Bronchial epithelial cell (primary cell): Measurements from ENCODE around the gene RUSF1. TPM values are rescaled to one million over a fixed set of nuclear protein-coding genes. Genes with fewer than 3 reads are reported as not detected.

Source experiments
- DNase-seq: peaks from one replicate; pipeline ENCODE4 v3.0.0-alpha.2; 2010; ENCODE audit warnings: low read depth
- FAIRE-seq: peaks from 2 replicates; lab custom pipeline; 2011; peaks lifted over from hg19 to GRCh38; lab: Jason Lieb, UNC
- H3K27me3 ChIP-seq: 2 replicates; pipeline ENCODE4 v1.5.1; 2011; ENCODE audit warnings: low read length; ENCODE audit not compliant: control insufficient read depth, insufficient read depth
- H3K36me3 ChIP-seq: 2 replicates; pipeline ENCODE4 v1.5.1; 2011; ENCODE audit warnings: low read length; ENCODE audit not compliant: control insufficient read depth, insufficient read depth
- H3K4me3 ChIP-seq: 2 replicates; pipeline ENCODE4 v1.5.1; 2011; ENCODE audit warnings: mild to moderate bottlenecking, low read depth, low read length, control low read depth
- total RNA-seq: library from RNA; depleted of rRNA; stranded (reverse); fragments of >200 nt; gene quantifications from 2 replicates; pipeline ENCODE4 v1.2.1, GENCODE V29; 2014
- TF ChIP-seq, protein P1 (sequence below): IDR thresholded peaks from 2 replicates; pipeline ENCODE4 v1.5.1; 2011; ENCODE audit warnings: mild to moderate bottlenecking, moderate library complexity, low read length, control low read depth, inconsistent platforms; ENCODE audit not compliant: insufficient read depth, severe bottlenecking

Gene RUSF1
- total RNA-seq, 1 donor from 2014 or later = 26.9 TPM

DNA sequence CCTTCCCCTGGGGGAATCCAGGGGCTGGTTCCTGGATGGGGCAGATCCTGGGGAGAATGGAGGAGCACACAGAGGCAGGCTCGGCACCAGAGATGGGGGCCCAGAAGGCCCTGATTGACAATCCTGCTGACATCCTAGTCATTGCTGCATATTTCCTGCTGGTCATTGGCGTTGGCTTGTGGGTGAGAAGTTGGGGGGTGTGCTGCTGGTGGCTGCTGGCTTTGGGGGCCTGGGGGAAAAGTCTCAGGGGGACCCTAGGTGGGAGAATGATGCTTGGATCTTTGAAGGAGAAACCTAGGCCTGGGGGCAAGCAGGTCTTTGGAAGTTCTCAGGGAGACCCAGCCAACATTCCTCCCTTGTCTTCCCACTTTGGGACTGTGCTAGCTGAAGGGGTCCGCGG, 25.1 kb downstream of the RUSF1 start, which contains the start of gene SLC5A2:
Gene SLC5A2 (plus strand): TSS at position 43 of the 400 bp plus-strand sequence. CDS start 14 bp downstream, at position 57.
- DNase-seq = no peak
- no peaks in the 10 kb centered on the region for H3K36me3 ChIP-seq
- peaks cover 2% of the 10 kb centered on the region for H3K27me3 ChIP-seq
- no peak for FAIRE-seq
- no peak within 1 kb of the TSS for H3K4me3 ChIP-seq
- TF ChIP-seq, protein P1, sequence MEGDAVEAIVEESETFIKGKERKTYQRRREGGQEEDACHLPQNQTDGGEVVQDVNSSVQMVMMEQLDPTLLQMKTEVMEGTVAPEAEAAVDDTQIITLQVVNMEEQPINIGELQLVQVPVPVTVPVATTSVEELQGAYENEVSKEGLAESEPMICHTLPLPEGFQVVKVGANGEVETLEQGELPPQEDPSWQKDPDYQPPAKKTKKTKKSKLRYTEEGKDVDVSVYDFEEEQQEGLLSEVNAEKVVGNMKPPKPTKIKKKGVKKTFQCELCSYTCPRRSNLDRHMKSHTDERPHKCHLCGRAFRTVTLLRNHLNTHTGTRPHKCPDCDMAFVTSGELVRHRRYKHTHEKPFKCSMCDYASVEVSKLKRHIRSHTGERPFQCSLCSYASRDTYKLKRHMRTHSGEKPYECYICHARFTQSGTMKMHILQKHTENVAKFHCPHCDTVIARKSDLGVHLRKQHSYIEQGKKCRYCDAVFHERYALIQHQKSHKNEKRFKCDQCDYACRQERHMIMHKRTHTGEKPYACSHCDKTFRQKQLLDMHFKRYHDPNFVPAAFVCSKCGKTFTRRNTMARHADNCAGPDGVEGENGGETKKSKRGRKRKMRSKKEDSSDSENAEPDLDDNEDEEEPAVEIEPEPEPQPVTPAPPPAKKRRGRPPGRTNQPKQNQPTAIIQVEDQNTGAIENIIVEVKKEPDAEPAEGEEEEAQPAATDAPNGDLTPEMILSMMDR = no peak

DNA sequence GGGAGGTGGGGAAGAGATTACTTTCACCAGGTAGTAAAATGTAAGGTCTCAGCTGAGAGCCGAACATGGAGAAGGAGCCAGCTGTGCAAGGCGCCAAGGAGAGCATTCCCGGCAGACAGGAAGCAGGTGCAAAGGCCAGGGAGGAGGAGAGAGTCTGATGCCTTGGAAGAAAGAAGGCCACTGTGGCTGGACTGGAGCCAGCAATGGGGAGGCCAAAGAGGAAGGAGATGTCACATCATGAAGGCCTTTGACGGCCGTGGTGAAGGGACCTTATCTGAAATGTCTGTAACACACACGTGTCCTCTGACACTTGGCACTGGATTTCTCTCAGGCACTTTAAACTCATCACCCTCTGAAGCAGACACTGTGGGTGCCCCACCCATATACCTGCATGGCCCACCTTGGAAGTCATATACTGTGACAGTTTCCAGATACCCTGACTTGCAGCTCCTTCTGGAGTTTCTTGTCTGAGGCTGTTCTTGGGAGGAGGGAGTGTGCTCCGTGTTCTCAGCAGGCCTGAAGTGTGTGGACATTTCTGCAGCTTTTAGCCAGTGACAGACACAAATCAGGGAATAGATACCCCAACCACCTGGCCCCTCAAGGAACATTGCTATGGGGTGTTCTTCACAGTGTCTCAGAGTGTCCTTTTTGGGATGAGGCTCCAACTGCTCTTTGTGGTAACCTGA, 27.2 kb downstream of the RUSF1 start:
- no peak for DNase-seq
- Histone ChIP-seq H3K4me3 (no peak overlapping the region), H3K36me3 (peaks cover 8% of the 10 kb centered on the region), H3K27me3 (peaks cover 2% of the 10 kb centered on the region)
- TF ChIP-seq, protein P1 = no peak
- no peak for FAIRE-seq

DNA sequence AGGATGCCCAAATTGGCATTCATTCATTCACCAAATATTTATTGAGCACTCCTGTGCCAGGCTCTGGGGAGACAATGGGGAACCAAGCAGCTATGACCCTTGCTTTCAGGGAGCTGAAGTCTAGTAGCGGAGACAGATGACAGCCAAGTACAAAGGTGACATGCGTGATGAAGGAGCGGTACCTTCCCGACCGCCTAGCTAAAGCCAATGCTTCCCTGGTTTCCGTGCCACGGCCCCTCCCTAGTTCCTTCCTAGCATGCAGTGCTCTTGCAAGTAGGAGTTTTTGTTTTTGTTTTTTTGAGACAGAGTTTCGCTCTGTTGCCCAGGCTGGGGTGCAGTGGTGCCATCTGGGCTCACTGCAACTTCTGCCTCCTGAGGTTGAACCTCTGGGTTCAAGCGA, 28.4 kb downstream of the RUSF1 start:
- TF ChIP-seq, protein P1 = no peak
- Histone ChIP-seq H3K4me3 (no peak overlapping the region), H3K27me3 (peaks cover 2% of the 10 kb centered on the region), H3K36me3 (peaks cover 11% of the 10 kb centered on the region)
- FAIRE-seq = peak; percentile 64
- DNase-seq = no peak

DNA sequence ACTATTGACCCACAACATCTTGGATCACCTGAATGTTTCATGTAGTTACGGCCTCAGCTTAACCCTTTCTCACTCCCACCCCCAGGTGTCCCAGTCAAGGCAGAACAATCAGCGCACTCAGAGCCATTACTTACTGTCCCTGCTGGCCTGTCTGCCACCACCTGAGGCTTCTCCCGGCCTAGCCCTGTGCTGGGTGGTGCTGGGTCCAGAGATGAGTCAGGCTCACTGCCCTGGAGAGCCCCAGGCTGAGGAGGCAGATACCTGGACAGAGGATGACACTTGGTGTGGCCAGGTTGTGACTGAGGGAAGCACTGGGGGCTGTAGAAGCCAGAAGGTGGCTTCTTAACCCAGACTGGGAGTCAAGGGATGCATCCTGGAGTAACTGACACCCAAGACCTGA, 29.2 kb downstream of the RUSF1 start:
- Histone ChIP-seq H3K27me3 (peaks cover 2% of the 10 kb centered on the region), H3K36me3 (peaks cover 18% of the 10 kb centered on the region), H3K4me3 (no peak overlapping the region)
- FAIRE-seq (peak; percentile 36), DNase-seq (no peak)
- TF ChIP-seq, protein P1 = no peak

DNA sequence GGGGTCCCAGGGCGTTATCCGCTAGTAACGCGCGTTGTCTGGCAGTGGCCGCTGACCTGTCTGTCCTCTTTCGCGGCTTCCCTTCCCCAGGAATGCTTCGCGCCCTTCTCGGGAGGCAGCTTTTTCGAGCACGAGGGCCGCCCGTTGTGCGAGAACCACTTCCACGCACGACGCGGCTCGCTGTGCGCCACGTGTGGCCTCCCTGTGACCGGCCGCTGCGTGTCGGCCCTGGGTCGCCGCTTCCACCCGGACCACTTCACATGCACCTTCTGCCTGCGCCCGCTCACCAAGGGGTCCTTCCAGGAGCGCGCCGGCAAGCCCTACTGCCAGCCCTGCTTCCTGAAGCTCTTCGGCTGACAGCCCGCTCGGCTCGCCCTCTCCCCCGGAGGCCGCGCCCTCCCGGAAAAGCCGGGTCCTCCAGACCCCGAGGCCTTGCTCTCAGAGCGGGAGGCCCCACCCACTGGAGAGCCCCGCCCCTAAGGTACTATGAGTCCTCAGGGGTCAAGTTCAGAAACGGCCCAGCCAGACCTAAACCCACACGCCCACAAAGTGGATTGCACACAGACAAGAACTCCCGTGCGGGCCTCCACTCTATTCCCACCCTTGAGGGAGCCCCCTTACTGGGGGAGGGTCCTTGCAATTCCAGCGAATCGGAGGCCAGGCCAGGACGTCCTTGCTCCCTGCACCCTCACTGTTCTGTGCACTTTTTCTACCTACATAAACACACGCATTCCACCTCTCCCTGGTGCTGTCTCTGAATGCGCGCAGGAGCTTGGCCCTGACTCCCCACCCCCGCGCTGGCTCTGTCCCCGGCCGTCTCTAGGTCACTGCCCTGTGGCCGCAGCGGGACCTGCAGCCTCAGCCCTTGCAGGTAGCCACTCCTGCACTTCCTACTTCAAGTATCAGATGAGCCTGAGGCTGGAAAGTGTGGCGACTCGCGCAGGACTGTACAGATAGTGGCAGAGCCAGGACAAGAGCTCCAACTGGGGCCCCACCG, 30.7 kb downstream of the RUSF1 start:
- DNase-seq (no peak), FAIRE-seq (no peak)
- no peak overlapping the region for H3K4me3 ChIP-seq
- TF ChIP-seq, protein P1 = no peak
- peaks cover 23% of the 10 kb centered on the region for H3K36me3 ChIP-seq
- peaks cover 2% of the 10 kb centered on the region for H3K27me3 ChIP-seq
